ENCODE results near the gene CSTF3. TPM values are rescaled to one million over a fixed set of nuclear protein-coding genes. Genes with fewer than 3 reads are reported as not detected.
A peak's percentile ranks its signal among the peaks of the same experiment; 100 is the strongest.

CSTF3 gene
- total and polyA plus RNA-seq, 2 experiments from 2014 or later, result 15.7 to 29.6 TPM

DNA sequence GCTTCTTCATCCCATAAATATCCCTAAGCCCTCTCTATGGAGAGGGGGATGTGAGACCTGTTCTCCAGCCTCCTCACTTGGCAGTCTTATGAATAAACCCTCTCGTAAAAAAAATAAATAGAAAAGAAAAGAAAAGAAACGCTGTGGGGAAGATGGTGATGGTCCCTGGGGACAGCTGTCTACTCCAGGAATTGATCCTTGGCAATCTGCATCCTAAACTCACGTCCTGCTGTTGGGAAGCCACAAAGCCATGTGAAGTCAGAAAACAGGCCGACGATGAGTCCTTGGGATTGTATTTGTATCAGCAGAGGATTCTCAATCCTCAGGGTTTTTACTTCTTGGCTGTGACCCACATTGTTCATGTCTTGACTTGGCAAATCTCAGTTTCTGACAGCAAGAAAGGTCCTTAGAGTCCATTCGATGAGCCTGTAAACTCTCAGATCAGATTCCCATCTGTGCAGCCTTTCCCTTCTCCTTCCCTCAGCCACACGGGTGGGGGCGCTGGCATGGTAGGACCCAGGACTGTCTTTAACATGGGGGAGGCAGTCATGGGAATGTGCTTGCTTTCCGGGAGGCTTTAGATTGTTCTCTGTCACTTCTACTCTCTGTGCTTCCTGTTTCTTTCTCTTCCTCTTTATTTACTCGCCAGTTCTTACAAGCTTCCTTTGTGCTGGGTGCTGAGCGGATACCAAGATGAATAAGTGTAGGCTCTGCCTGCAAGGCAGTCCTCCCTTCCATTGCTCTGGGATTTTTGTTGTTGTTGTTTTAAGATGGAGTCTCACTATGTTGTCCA lies 97.1 kb downstream of the CSTF3 start:
- Histone ChIP-seq H3K4me1 (ENCODE audit: insufficient read depth) (peaks cover 34% of the 10 kb centered on the region), H3K9me2 (ENCODE audit: insufficient read depth) (no peaks in the 10 kb centered on the region), H3K36me3 (ENCODE audit: low read depth) (peaks cover 14% of the 10 kb centered on the region; the same call in 1 of the 2 replicates), H3K27ac (peak overlapping the region; percentile 73), H3F3A (ENCODE audit: insufficient read depth) (peaks cover 43% of the 10 kb centered on the region), H3K4me3 (no peak overlapping the region), H2AFZ (no peak overlapping the region), H3K79me2 (ENCODE audit: insufficient read depth) (no peaks in the 10 kb centered on the region), H3K27me3 (replicated peaks; ENCODE audit: insufficient read depth) (no peaks in the 10 kb centered on the region), H3K9me3 (ENCODE audit: low read depth) (no peaks in the 10 kb centered on the region), H4K20me1 (ENCODE audit: insufficient read depth) (no peaks in the 10 kb centered on the region), H3K4me2 (ENCODE audit: unreplicated experiment) (peak overlapping the region; percentile 31), H3K9ac (peak overlapping the region; percentile 39; the same call in 1 of the 2 replicates)
- in situ Hi-C loops (cut with MboI), result no loop called here
- WGBS, 2 experiments (ENCODE audit: low coverage in 1 of 2, low lambda C conversion rate in 2 of 2, missing lambda C conversion rate in 2 of 2), result 56 to 59% methylated on average over 11 of the region's 11 CpGs
- TF ChIP-seq EZH2 (IDR thresholded peaks at IDR 0.05; ENCODE audit: insufficient read depth, poor library complexity, severe bottlenecking), result no peak
- no peak for TF ChIP-seq EZH2phosphoT487 (IDR thresholded peaks at IDR 0.05; ENCODE audit: insufficient read depth, low read depth)
- DNase-seq, result peak; percentile 29

- no peak overlapping the region for H3K4me3 ChIP-seq
- H3K27ac ChIP-seq, result peak overlapping the region; percentile 73
- no peaks in the 10 kb centered on the region for H3K79me2 ChIP-seq (ENCODE audit: insufficient read depth)
- H3K4me2 ChIP-seq (ENCODE audit: unreplicated experiment), result peak overlapping the region; percentile 31
- H3K9me2 ChIP-seq (ENCODE audit: insufficient read depth), result no peaks in the 10 kb centered on the region
- H2AFZ ChIP-seq, result no peak overlapping the region
- no peaks in the 10 kb centered on the region for H4K20me1 ChIP-seq (ENCODE audit: insufficient read depth)
- H3K36me3 ChIP-seq (ENCODE audit: low read depth), result peaks cover 20% of the 10 kb centered on the region
- no peaks in the 10 kb centered on the region for H3K27me3 ChIP-seq (replicated peaks; ENCODE audit: insufficient read depth)
- H3K4me1 ChIP-seq (ENCODE audit: insufficient read depth), result peaks cover 34% of the 10 kb centered on the region
- peaks cover 50% of the 10 kb centered on the region for H3F3A ChIP-seq (ENCODE audit: insufficient read depth)
- in situ Hi-C loops (cut with MboI), result no loop called here
- DNase-seq, result peak; percentile 85
- TF ChIP-seq EZH2 (IDR thresholded peaks at IDR 0.05; ENCODE audit: insufficient read depth, poor library complexity, severe bottlenecking), result no peak
- no peak for TF ChIP-seq EZH2phosphoT487 (IDR thresholded peaks at IDR 0.05; ENCODE audit: insufficient read depth, low read depth)
- H3K9me3 ChIP-seq (ENCODE audit: low read depth), result no peaks in the 10 kb centered on the region
- 51 to 59% methylated on average over 3 of the region's 3 CpGs for WGBS, 2 experiments (ENCODE audit: low coverage in 1 of 2, low lambda C conversion rate in 2 of 2, missing lambda C conversion rate in 2 of 2)
- peak overlapping the region; percentile 39; the same call in 1 of the 2 replicates for H3K9ac ChIP-seq
Observed at GRCh38 chr11:33063326-33063881, 97.9 kb downstream of the CSTF3 start.

DNA sequence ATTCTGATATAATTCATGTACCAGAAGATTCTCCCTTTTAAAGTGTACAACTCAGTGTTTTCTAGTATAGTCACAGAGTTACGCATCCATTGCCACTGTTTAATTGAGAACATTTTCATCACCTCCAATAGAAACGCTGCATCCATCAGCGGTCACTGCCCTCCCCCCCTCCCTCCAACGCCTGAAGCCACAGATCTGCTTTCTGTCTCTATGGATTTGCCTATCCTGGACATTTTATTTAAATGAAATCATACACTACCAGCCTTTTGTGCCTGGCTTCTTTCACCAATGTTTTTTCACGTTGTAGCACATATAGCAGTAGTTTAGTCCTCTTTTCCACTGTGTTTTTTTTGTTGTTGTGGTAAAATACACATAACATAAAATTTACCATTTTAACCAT lies 99.1 kb downstream of the CSTF3 start:
- H2AFZ ChIP-seq, result no peak overlapping the region
- no peak overlapping the region for H3K9ac ChIP-seq
- H3K9me2 ChIP-seq (ENCODE audit: insufficient read depth), result no peaks in the 10 kb centered on the region
- H3K4me2 ChIP-seq (ENCODE audit: unreplicated experiment), result no peak overlapping the region
- peaks cover 50% of the 10 kb centered on the region for H3F3A ChIP-seq (ENCODE audit: insufficient read depth)
- no peak for DNase-seq
- peaks cover 26% of the 10 kb centered on the region for H3K36me3 ChIP-seq (ENCODE audit: low read depth)
- H3K9me3 ChIP-seq (ENCODE audit: low read depth), result no peaks in the 10 kb centered on the region
- H3K27ac ChIP-seq, result peak overlapping the region; percentile 77
- TF ChIP-seq EZH2phosphoT487 (IDR thresholded peaks at IDR 0.05; ENCODE audit: insufficient read depth, low read depth) (no peak), EZH2 (IDR thresholded peaks at IDR 0.05; ENCODE audit: insufficient read depth, poor library complexity, severe bottlenecking) (no peak)
- peaks cover 37% of the 10 kb centered on the region for H3K4me1 ChIP-seq (ENCODE audit: insufficient read depth)
- no peaks in the 10 kb centered on the region for H4K20me1 ChIP-seq (ENCODE audit: insufficient read depth)
- WGBS, 2 experiments (ENCODE audit: low coverage in 1 of 2, low lambda C conversion rate in 2 of 2, missing lambda C conversion rate in 2 of 2), result 67 to 71% methylated on average over 5 of the region's 5 CpGs
- in situ Hi-C loops (cut with MboI), result no loop called here
- no peak overlapping the region for H3K4me3 ChIP-seq
- H3K79me2 ChIP-seq (ENCODE audit: insufficient read depth), result no peaks in the 10 kb centered on the region
- H3K27me3 ChIP-seq (replicated peaks; ENCODE audit: insufficient read depth), result no peaks in the 10 kb centered on the region

DNA sequence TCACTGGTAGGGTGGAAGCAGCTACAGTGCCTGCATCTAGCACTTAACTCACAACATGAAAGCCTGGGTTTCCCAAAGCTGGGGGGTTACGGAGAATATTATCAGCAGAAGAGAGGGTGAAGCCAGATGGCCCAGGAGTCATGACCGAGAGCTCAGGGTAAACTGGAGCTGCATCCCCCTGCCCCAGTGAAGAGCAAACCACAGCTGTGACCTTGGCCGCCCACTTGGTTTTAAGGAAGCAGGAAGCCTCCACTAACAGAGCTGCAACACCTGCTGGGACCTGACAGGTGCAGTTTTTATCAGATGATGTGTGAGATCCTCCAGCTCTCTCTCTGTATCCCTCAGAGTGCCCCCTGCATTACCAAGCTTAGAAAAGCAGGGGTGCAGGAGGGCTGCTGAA lies 101.0 kb downstream of the CSTF3 start:
- in situ Hi-C loops (cut with MboI), result no loop called here
- H3K36me3 ChIP-seq (ENCODE audit: low read depth), result peaks cover 20% of the 10 kb centered on the region
- H3K27ac ChIP-seq, result peak overlapping the region; percentile 77

More for the DNA sequence above, 101.0 kb downstream of the CSTF3 start:
- Histone ChIP-seq H3K4me3 (no peak overlapping the region), H2AFZ (no peak overlapping the region), H3F3A (ENCODE audit: insufficient read depth) (peaks cover 50% of the 10 kb centered on the region), H3K9ac (no peak overlapping the region), H3K9me3 (ENCODE audit: low read depth) (no peaks in the 10 kb centered on the region), H4K20me1 (ENCODE audit: insufficient read depth) (no peaks in the 10 kb centered on the region), H3K4me2 (ENCODE audit: unreplicated experiment) (no peak overlapping the region), H3K9me2 (ENCODE audit: insufficient read depth) (no peaks in the 10 kb centered on the region), H3K4me1 (ENCODE audit: insufficient read depth) (peaks cover 39% of the 10 kb centered on the region), H3K27me3 (replicated peaks; ENCODE audit: insufficient read depth) (no peaks in the 10 kb centered on the region), H3K79me2 (ENCODE audit: insufficient read depth) (no peaks in the 10 kb centered on the region; the same call in 1 of the 2 replicates)
- DNase-seq, result no peak
- WGBS, 2 experiments (ENCODE audit: low coverage in 1 of 2, low lambda C conversion rate in 2 of 2, missing lambda C conversion rate in 2 of 2), result 98 to 100% methylated on average over 3 of the region's 3 CpGs
- TF ChIP-seq EZH2phosphoT487 (IDR thresholded peaks at IDR 0.05; ENCODE audit: insufficient read depth, low read depth) (no peak), EZH2 (IDR thresholded peaks at IDR 0.05; ENCODE audit: insufficient read depth, poor library complexity, severe bottlenecking) (no peak)

Measured in GM23248 (cell line).